ENCODE measurements around the gene DNAJC5. TPM values are rescaled to one million over a fixed set of nuclear protein-coding genes. Genes with fewer than 3 reads are reported as not detected.

DNAJC5 gene
- total and polyA plus RNA-seq, 9 of the 15 experiments (the other 6 are each of a cell fraction or from before 2014, with no cell fraction given), result 0.95 to 42.8 (median 23.4) TPM

DNA sequence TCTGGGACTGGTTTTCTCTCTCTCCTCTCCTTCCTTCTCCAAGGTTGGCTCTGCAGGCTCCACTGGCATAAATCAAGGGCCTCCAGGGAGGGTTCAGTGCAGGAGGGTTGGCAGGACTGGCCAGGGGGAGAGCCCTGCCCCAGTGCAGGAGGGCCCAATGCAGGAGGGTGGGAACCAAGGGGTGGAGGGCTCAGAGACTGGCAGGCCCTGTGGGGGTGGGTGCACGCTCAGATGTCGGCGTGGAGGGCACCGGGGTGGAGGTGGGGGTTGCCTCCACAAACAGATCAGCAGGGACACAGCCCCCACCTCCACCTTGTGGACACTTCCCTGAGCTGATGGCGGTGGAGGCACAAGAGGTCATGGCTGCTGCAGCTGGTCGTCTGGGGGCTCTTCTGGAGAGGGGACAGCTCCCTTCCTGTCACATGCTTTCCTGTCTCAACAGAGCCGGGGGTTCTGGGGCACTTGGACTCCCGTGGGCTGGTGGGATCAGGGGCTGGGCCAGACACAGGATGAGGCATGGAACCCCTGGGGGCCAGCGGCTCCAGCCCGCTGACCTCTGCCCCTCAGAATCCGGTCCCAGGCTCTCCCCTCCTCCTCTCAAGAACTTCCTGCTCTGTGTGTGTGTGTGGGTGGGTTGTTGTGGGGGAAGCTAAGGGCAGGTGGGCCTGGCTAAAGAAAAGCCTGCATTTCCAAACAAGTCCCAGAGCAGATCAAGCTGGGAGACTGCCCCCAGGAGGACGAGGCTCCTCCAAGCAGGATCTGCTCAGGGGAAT, 36.3 kb upstream of the DNAJC5 start:
- 10% methylated on average over 9 of the region's 12 CpGs for WGBS (ENCODE audit: insufficient coverage, low coverage, missing lambda C conversion rate)
- H3K4me3 ChIP-seq, result no peak overlapping the region
- peak overlapping the region; percentile 46; the same call in 2 of the 3 replicates for H3K27ac ChIP-seq (ENCODE audit: extremely low read depth, low read depth, low read length)
- no peaks in the 10 kb centered on the region for H4K20me1 ChIP-seq (replicated peaks; ENCODE audit: control insufficient read depth, insufficient read depth, low read length)
- peak overlapping the region; percentile 27 for H3K4me2 ChIP-seq (ENCODE audit: insufficient read depth, low read length)
- H3K9me1 ChIP-seq (ENCODE audit: control insufficient read depth, insufficient read depth, low read length), result no peaks in the 10 kb centered on the region
- H3K9ac ChIP-seq (ENCODE audit: insufficient read depth in 1 of 2, low read depth in 2 of 2, low read length in 2 of 2), result peak overlapping the region; percentile 44 to 82; a peak in 3 of 4 replicates
- H3K36me3 ChIP-seq (ENCODE audit: control insufficient read depth, insufficient read depth, low read length), result peaks cover 21% of the 10 kb centered on the region; the same call in 2 of the 3 replicates
- H3K79me2 ChIP-seq (ENCODE audit: control insufficient read depth, insufficient read depth, low read length), result peaks cover 6% of the 10 kb centered on the region
- POLR2A ChIA-PET, result interaction anchor here (0.6 to 1.1 kb wide), 3 partner anchors 22 to 403 kb away, joined by 3 to 4 read pairs (median 4); no protein-coding TSS in a partner anchor
- peak overlapping the region; percentile 56; the same call in 1 of the 2 replicates for H2AFZ ChIP-seq (ENCODE audit: low read depth, low read length)
- BruUV-seq (replicated peaks), result no TSS peak
- no peaks in the 10 kb centered on the region for H3K27me3 ChIP-seq (ENCODE audit: control insufficient read depth in 2 of 2, insufficient read depth in 2 of 2, low read length in 2 of 2)
- peaks cover 27 to 85% of the 10 kb centered on the region in 2 experiments for H3K4me1 ChIP-seq (replicated peaks in 1 of 2; ENCODE audit: control insufficient read depth in 2 of 2, insufficient read depth in 2 of 2, low read length in 2 of 2)
- FAIRE-seq (peak; percentile 90), ATAC-seq (peak; percentile 66), DNase-seq (ENCODE audit: extremely low read depth in 1 of 4, low spot score in 3 of 4) (peak; percentile 56 to 76 (median 64))
- intact Hi-C loops (cut with micrococcal nuclease) (no loop called here), in situ Hi-C loops (cut with MboI) (no loop called here)
- no peaks in the 10 kb centered on the region for H3K9me3 ChIP-seq (replicated peaks; ENCODE audit: control insufficient read depth, insufficient read depth, low read depth, low read length)
- CTCF ChIA-PET (ENCODE audit: low intra/inter-chr PET ratio), result interaction anchor here (1.5 kb wide), 1 partner anchor 72 kb away, joined by 5 read pairs; no protein-coding TSS in a partner anchor
- peak; percentile 14; the same call in 1 of the 2 replicates for TF ChIP-seq CEBPG (CRISPR knock-in tag; IDR thresholded peaks at IDR 0.05)
- no peak for TF ChIP-seq CEBPG (tag; conservative IDR thresholded peaks at IDR 0.05 in 1 of 2, IDR thresholded peaks at IDR 0.05 in 1 of 2)
- 0 out of 2 replicates have a peak, but pooled peaks have one; percentile 13 for TF ChIP-seq ETV1 (tag; conservative IDR thresholded peaks at IDR 0.05; ENCODE audit: low read depth)
- TF ChIP-seq MAZ (CRISPR knock-in tag; conservative IDR thresholded peaks at IDR 0.05 in 1 of 2, IDR thresholded peaks at IDR 0.05 in 1 of 2), result peak in 1 of 2 experiments; percentile 23; a peak in 1 of 4 replicates
- peak; percentile 40; the same call in 1 of the 2 replicates for TF ChIP-seq SMAD4 (CRISPR knock-in tag; conservative IDR thresholded peaks at IDR 0.05)
- no peak for TF ChIP-seq DMBX1 (CRISPR knock-in tag; IDR thresholded peaks at IDR 0.05; ENCODE audit: borderline replicate concordance)
- TF ChIP-seq ETV6 (IDR thresholded peaks at IDR 0.05; ENCODE audit: borderline replicate concordance in 1 of 2, low read depth in 2 of 2, low read length in 1 of 2), result no peak
- no peak for TF ChIP-seq ETV6 (CRISPR knock-in tag; IDR thresholded peaks at IDR 0.05; ENCODE audit: borderline replicate concordance)
- peak; percentile 28; the same call in 1 of the 2 replicates for TF ChIP-seq GABPA (tag; conservative IDR thresholded peaks at IDR 0.05; ENCODE audit: low read depth)
- 0 out of 2 replicates have a peak, but pooled peaks have one; percentile 54 for TF ChIP-seq GABPB1 (CRISPR knock-in tag; IDR thresholded peaks at IDR 0.05)
- TF ChIP-seq, protein P1, sequence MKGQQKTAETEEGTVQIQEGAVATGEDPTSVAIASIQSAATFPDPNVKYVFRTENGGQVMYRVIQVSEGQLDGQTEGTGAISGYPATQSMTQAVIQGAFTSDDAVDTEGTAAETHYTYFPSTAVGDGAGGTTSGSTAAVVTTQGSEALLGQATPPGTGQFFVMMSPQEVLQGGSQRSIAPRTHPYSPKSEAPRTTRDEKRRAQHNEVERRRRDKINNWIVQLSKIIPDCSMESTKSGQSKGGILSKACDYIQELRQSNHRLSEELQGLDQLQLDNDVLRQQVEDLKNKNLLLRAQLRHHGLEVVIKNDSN (CRISPR knock-in tag; IDR thresholded peaks at IDR 0.05), result peak; percentile 26; the same call in 1 of the 2 replicates
- TF ChIP-seq, protein P2, sequence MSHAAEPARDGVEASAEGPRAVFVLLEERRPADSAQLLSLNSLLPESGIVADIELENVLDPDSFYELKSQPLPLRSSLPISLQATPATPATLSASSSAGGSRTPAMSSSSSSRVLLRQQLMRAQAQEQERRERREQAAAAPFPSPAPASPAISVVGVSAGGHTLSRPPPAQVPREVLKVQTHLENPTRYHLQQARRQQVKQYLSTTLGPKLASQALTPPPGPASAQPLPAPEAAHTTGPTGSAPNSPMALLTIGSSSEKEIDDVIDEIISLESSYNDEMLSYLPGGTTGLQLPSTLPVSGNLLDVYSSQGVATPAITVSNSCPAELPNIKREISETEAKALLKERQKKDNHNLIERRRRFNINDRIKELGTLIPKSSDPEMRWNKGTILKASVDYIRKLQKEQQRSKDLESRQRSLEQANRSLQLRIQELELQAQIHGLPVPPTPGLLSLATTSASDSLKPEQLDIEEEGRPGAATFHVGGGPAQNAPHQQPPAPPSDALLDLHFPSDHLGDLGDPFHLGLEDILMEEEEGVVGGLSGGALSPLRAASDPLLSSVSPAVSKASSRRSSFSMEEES (CRISPR knock-in tag; IDR thresholded peaks at IDR 0.05), result no peak
- 0 out of 4 replicates have a peak, but pooled peaks of 1 of the 2 experiments have one; percentile 25 for TF ChIP-seq NRF1 (conservative IDR thresholded peaks at IDR 0.05 in 1 of 2, IDR thresholded peaks at IDR 0.05 in 1 of 2)
- peak; percentile 73 for TF ChIP-seq ZBTB7A (IDR thresholded peaks at IDR 0.05; ENCODE audit: borderline replicate concordance, control insufficient read depth, low read depth, low read length)
- TF ChIP-seq MBD2 (IDR thresholded peaks at IDR 0.05; ENCODE audit: borderline replicate concordance, low read depth), result peak; percentile 29; the same call in 1 of the 2 replicates
